Daoy (cell line): Measurements from ENCODE around the gene TMEM253. TPM values are rescaled to one million over a fixed set of nuclear protein-coding genes. Genes with fewer than 3 reads are reported as not detected.

Experiments used
- total RNA-seq: library from RNA; depleted of rRNA; stranded (reverse); fragments of >200 nt; shearing (Covaris generic); gene quantifications from 2 replicates; pipeline ENCODE4 v1.2.3, GENCODE V29; 2014; rRNA removed

TMEM253 gene
- total RNA-seq, 1 experiment from 2014 or later = not detected

Other genes with a start within 250 kb of the TMEM253 start
- gene RNASE3, start 209.7 kb upstream of the TMEM253 start, total RNA-seq = not detected in 2 replicates
- gene RNASE2, start 145.6 kb upstream of the TMEM253 start, total RNA-seq = not detected in 2 replicates
- 106 and 123 TPM in 2 replicates for gene METTL17, start 111.1 kb upstream of the TMEM253 start, total RNA-seq
- not detected in 2 replicates for gene SLC39A2, start 101.8 kb upstream of the TMEM253 start, total RNA-seq
- gene NDRG2, start 76.0 kb upstream of the TMEM253 start, total RNA-seq = 6.3 and 22.7 TPM in 2 replicates
- not detected in 2 replicates for gene TPPP2, start 70.8 kb upstream of the TMEM253 start, total RNA-seq
- not detected in 2 replicates for gene RNASE13, start 66.3 kb upstream of the TMEM253 start, total RNA-seq
- gene RNASE7, start 58.7 kb upstream of the TMEM253 start, total RNA-seq = not detected in 2 replicates
- not detected in 2 replicates for gene RNASE8, start 43.2 kb upstream of the TMEM253 start, total RNA-seq
- gene ARHGEF40, start 30.8 kb upstream of the TMEM253 start, total RNA-seq = 59.9 and 86.1 TPM in 2 replicates
- gene ZNF219, start 2.4 kb upstream of the TMEM253 start, total RNA-seq = 13.4 and 13.7 TPM in 2 replicates
- not detected in 2 replicates for gene OR5AU1, start 55.0 kb downstream of the TMEM253 start, total RNA-seq
- 1,331 and 1,352 TPM in 2 replicates for gene HNRNPC, start 168.4 kb downstream of the TMEM253 start, total RNA-seq
- not detected in 2 replicates for gene RPGRIP1, start 179.0 kb downstream of the TMEM253 start, total RNA-seq